HepG2 (cell line): ENCODE data around the gene SLC22A23. TPM values are rescaled to one million over a fixed set of nuclear protein-coding genes. Genes with fewer than 3 reads are reported as not detected.

Experiments used
- ATAC-seq: fragments of 200-7000 bp; cut with Tn5 transposase; 3 replicates; pipeline ENCODE4 v1.9.1; 2020; ENCODE audit warnings: mild to moderate bottlenecking, moderate library complexity
- BruUV-seq: library from RNA; stranded (reverse); fragments of 400-500 nt; replicated peaks from 2 replicates; lab custom pipeline; 2021; lab: Mats Ljungman, UMichigan
- CTCF ChIA-PET: fragments of 300-600 bp; formaldehyde crosslinking; extraction: SDS; loops from one replicate; lab custom pipeline; 2021; ENCODE audit warnings: low total read pairs, inconsistent platforms, low intra/inter-chr PET ratio; lab: Yijun Ruan, JAX
- POLR2A ChIA-PET: fragments of 350-600 bp; sonication (Branson Sonifier 250); formaldehyde crosslinking; loops from one replicate; lab custom pipeline; 2020; ENCODE audit warnings: antibody characterized with exemption, inconsistent platforms; lab: Yijun Ruan, JAX
- DNase-seq: peaks from one replicate; pipeline ENCODE4 v3.0.0-alpha.2; 2015; ENCODE audit warnings: low spot score
- FAIRE-seq: peaks from 3 replicates; lab custom pipeline; 2011; peaks lifted over from hg19 to GRCh38; lab: Jason Lieb, UNC
- H2AFZ ChIP-seq: one replicate; pipeline ENCODE4 v1.6.1; 2011; ENCODE audit warnings: low read length, inconsistent platforms
- H3K27ac ChIP-seq: fragments of 300-600 bp; 3 replicates; pipeline ENCODE4 v1.8.0; 2011; ENCODE audit warnings: mixed run types, mild to moderate bottlenecking, mixed read lengths, low read length, inconsistent platforms; ENCODE audit not compliant: insufficient read depth; ENCODE audit errors: extremely low read length
- H3K27me3 ChIP-seq, 2 experiments: fragments of 200-600 bp in 1 of 2; 2 replicates in 1 of 2; 3 replicates in 1 of 2; pipeline versions ENCODE4 v1.6.0 to v1.8.0; 2011; ENCODE audit warnings: low read length in 2 of 2, mild to moderate bottlenecking in 2 of 2, moderate library complexity in 2 of 2, inconsistent platforms in 1 of 2; ENCODE audit not compliant: insufficient read depth in 2 of 2, control insufficient read depth in 1 of 2
- H3K36me3 ChIP-seq, 2 experiments: fragments of 200-600 bp in 1 of 2; replicated peaks in 1 of 2; 2 replicates in 1 of 2; 3 replicates in 1 of 2; pipeline versions ENCODE4 v1.5.1 to v1.8.0; 2011; ENCODE audit warnings: low read length in 2 of 2, inconsistent platforms in 1 of 2; ENCODE audit not compliant: insufficient read depth in 2 of 2, control insufficient read depth in 1 of 2
- H3K4me1 ChIP-seq: 2 replicates; pipeline ENCODE4 v1.5.1; 2012; ENCODE audit warnings: low read length, inconsistent platforms; ENCODE audit not compliant: insufficient read depth
- H3K4me2 ChIP-seq: 2 replicates; pipeline ENCODE4 v1.6.0; 2011; ENCODE audit warnings: low read depth, low read length, inconsistent platforms
- H3K4me3 ChIP-seq, 3 experiments: fragments of 200-600 bp in 1 of 3; sonication (generic), shearing (Covaris generic) in 1 of 3; replicated peaks in 1 of 3; 2 replicates each; pipeline ENCODE4 v1.5.1; 2011 to 2016; ENCODE audit warnings: low read length in 3 of 3, inconsistent platforms in 2 of 3, low read depth in 2 of 3, mild to moderate bottlenecking in 2 of 3, control low read depth in 1 of 3, mixed read lengths in 1 of 3; ENCODE audit not compliant: insufficient read depth in 1 of 3
- H3K79me2 ChIP-seq: one replicate; pipeline ENCODE4 v1.6.1; 2011; ENCODE audit warnings: low read length, inconsistent platforms; ENCODE audit not compliant: insufficient read depth
- H3K9ac ChIP-seq: 2 replicates; pipeline ENCODE4 v1.6.0; 2011; ENCODE audit warnings: mild to moderate bottlenecking, low read depth, low read length, inconsistent platforms; ENCODE audit not compliant: insufficient read depth
- H3K9me3 ChIP-seq: 2 replicates; pipeline ENCODE4 v1.5.1; 2012; ENCODE audit warnings: mild to moderate bottlenecking, low read length
- H4K20me1 ChIP-seq: 2 replicates; pipeline ENCODE4 v1.6.0; 2011; ENCODE audit warnings: inconsistent platforms, mild to moderate bottlenecking, low read length, moderate library complexity; ENCODE audit not compliant: insufficient read depth
- ARHGAP35 ChIP-seq: sonication (generic); formaldehyde crosslinking; IDR thresholded peaks from 2 replicates; pipeline ENCODE4 v1.9.0; 2022; ENCODE audit warnings: mild to moderate bottlenecking, inconsistent platforms, moderate library complexity, missing genetic modification reagents, borderline replicate concordance
- CHD2 ChIP-seq: IDR thresholded peaks from 2 replicates; pipeline ENCODE4 v1.6.1; 2011; ENCODE audit warnings: low read depth, low read length, improper control_type of control experiment
- ETS1 ChIP-seq: sonication (generic); formaldehyde crosslinking; IDR thresholded peaks from 2 replicates; pipeline ENCODE4 v1.4.0; 2020; ENCODE audit warnings: missing genetic modification reagents
- FOXA1 ChIP-seq, 2 experiments: fragments of 450-650 bp in 1 of 2; sonication (generic) in 1 of 2; formaldehyde crosslinking in 1 of 2; IDR thresholded peaks; 2 replicates each; pipeline versions ENCODE4 v1.4.0 to v1.6.1; 2016 to 2020; ENCODE audit warnings: missing genetic modification reagents in 1 of 2
- FOXA3 ChIP-seq: IDR thresholded peaks from 2 replicates; pipeline ENCODE4 v1.6.1; 2016; ENCODE audit warnings: missing genetic modification reagents, missing compliant biosample characterization
- FOXO4 ChIP-seq: sonication (generic); formaldehyde crosslinking; conservative IDR thresholded peaks from 2 replicates; pipeline ENCODE4 v1.8.1; 2023; ENCODE audit warnings: missing genetic modification reagents
- GLI4 ChIP-seq: sonication (generic); formaldehyde crosslinking; IDR thresholded peaks from 2 replicates; pipeline ENCODE4 v1.5.1; 2020; ENCODE audit warnings: missing genetic modification reagents, mild to moderate bottlenecking, moderate library complexity, borderline replicate concordance
- HCFC1 ChIP-seq: fragments of 150-350 bp; IDR thresholded peaks from 2 replicates; pipeline ENCODE4 v1.6.1; 2014; ENCODE audit warnings: low read depth, low read length
- MXD3 ChIP-seq: IDR thresholded peaks from 2 replicates; pipeline ENCODE4 v1.6.1; 2016; ENCODE audit warnings: mild to moderate bottlenecking, missing biosample characterization, missing genetic modification reagents
- NAIF1 ChIP-seq: sonication (generic); formaldehyde crosslinking; IDR thresholded peaks from 2 replicates; pipeline ENCODE4 v1.5.0; 2020; ENCODE audit warnings: mild to moderate bottlenecking, missing genetic modification reagents, borderline replicate concordance
- RARA ChIP-seq: IDR thresholded peaks from 2 replicates; pipeline ENCODE4 v1.6.1; 2016; ENCODE audit warnings: missing genetic modification reagents, missing compliant biosample characterization
- SETDB1 ChIP-seq: sonication (generic); formaldehyde crosslinking; IDR thresholded peaks from 2 replicates; pipeline ENCODE4 v1.5.1; 2020; ENCODE audit warnings: missing genetic modification reagents, mild to moderate bottlenecking, borderline replicate concordance
- SIN3B ChIP-seq: fragments of 150-350 bp; IDR thresholded peaks from 2 replicates; pipeline ENCODE4 v1.6.1; 2014; ENCODE audit warnings: low read length
- ZMYM4 ChIP-seq: sonication (generic); formaldehyde crosslinking; IDR thresholded peaks from 2 replicates; pipeline ENCODE4 v1.8.1; 2023; ENCODE audit warnings: mild to moderate bottlenecking, missing genetic modification reagents
- ZNF121 ChIP-seq: sonication (generic); formaldehyde crosslinking; IDR thresholded peaks from 2 replicates; pipeline ENCODE4 v1.5.0; 2020; ENCODE audit warnings: mild to moderate bottlenecking, missing genetic modification reagents
- ZNF329 ChIP-seq: sonication (generic); formaldehyde crosslinking; IDR thresholded peaks from 2 replicates; pipeline ENCODE4 v1.9.0; 2021; ENCODE audit warnings: low read depth, mild to moderate bottlenecking, missing genetic modification reagents
- ZNF460 ChIP-seq: sonication (generic); formaldehyde crosslinking; IDR thresholded peaks from 2 replicates; pipeline ENCODE4 v1.5.1; 2020; ENCODE audit warnings: missing genetic modification reagents, mild to moderate bottlenecking, borderline replicate concordance
- ZNF761 ChIP-seq: sonication (generic); formaldehyde crosslinking; conservative IDR thresholded peaks from 2 replicates; pipeline ENCODE4 v1.4.0; 2020; ENCODE audit warnings: mild to moderate bottlenecking, missing genetic modification reagents
- ZNF770 ChIP-seq: sonication (generic); formaldehyde crosslinking; IDR thresholded peaks from 2 replicates; pipeline ENCODE4 v1.5.0; 2020; ENCODE audit warnings: mild to moderate bottlenecking, missing genetic modification reagents
- WGBS: methylation state at CpG from one replicate; pipeline ENCODE4 v1.1.6; 2017; ENCODE audit warnings: low lambda C conversion rate; 5-methylcytosine and 5-hydroxymethylcytosine counted together
- in situ Hi-C: cut with HindIII; loops from 2 replicates; pipeline ENCODE4 v1.10.0; 2017; ENCODE audit warnings: low pct_unique_long_range_greater_than_20kb; ENCODE audit not compliant: extremely low pct_ligation_motif_present
- intact Hi-C: fragments of 100-400 bp; cut with micrococcal nuclease; formaldehyde crosslinking; loops from one replicate; pipeline ENCODE4 v1.10.0; 2022; ENCODE audit not compliant: unreplicated experiment
- polyA plus RNA-seq, 8 experiments: library from polyadenylated mRNA; depleted of rRNA in 3 of 8; stranded (reverse) in 7 of 8; unstranded in 1 of 8; fragments of >200 nt; fragmentation: Illumina TruSeq in 4 of 8; extraction: Trizol in 4 of 8; gene quantifications; 2 replicates each; pipeline versions ENCODE4 v1.2.1 to v1.2.3, GENCODE V29; 2011 to 2016; ENCODE audit warnings: low read depth in 4 of 8, missing spikeins in 1 of 8, mixed read lengths in 1 of 8; ENCODE audit not compliant: insufficient read depth in 1 of 8
- total RNA-seq, 5 experiments: library from RNA; depleted of rRNA; stranded (reverse); fragments of >200 nt; fragmentation: Illumina TruSeq; extraction: Trizol; gene quantifications; 2 replicates each; pipeline ENCODE4 v1.2.3, GENCODE V29; 2016; ENCODE audit warnings: low read depth in 1 of 5

The SLC22A23 gene
- total and polyA plus RNA-seq, 2 of the 13 experiments (the other 11 are each of a cell fraction or from before 2014, with no cell fraction given): 11.8 to 17.5 TPM

GRCh38 chr6:3336859-3337515, 119.9 kb downstream of the SLC22A23 start:
- peak; percentile 24 for ATAC-seq
- Histone ChIP-seq H3K9ac (no peak overlapping the region), H3K4me1 (peaks cover 55% of the 10 kb centered on the region), H4K20me1 (no peaks in the 10 kb centered on the region), H3K4me3 (no peak overlapping the region), H3K9me3 (no peaks in the 10 kb centered on the region), H3K4me2 (no peak overlapping the region), H3K36me3 (peaks cover 2 to 5% of the 10 kb centered on the region in 2 experiments; a peak in 2 of 5 replicates), H2AFZ (no peak overlapping the region), H3K27ac (peak overlapping the region; percentile 21), H3K79me2 (peaks cover 10% of the 10 kb centered on the region), H3K27me3 (no peaks in the 10 kb centered on the region)
- WGBS: 95% methylated on average over 5 of the region's 5 CpGs
- peak; percentile 4 for FAIRE-seq
- BruUV-seq: no TSS peak
- ChIA-PET POLR2A (no interaction called here), CTCF (no interaction called here)
- intact Hi-C loops: no loop called here
- DNase-seq: no peak
- in situ Hi-C loops: no loop called here
- TF ChIP-seq ZNF121 (CRISPR knock-in tag) (peak; percentile 59; the same call in 1 of the 2 replicates), MXD3 (CRISPR knock-in tag) (0 out of 2 replicates have a peak, but pooled peaks have one; percentile 15), ARHGAP35 (CRISPR knock-in tag) (0 out of 2 replicates have a peak, but pooled peaks have one; percentile 32), RARA (0 out of 2 replicates have a peak, but pooled peaks have one; percentile 17), ZNF770 (CRISPR knock-in tag) (peak; percentile 68), GLI4 (CRISPR knock-in tag) (no peak), HCFC1 (no peak), ZNF329 (CRISPR knock-in tag) (no peak), ZMYM4 (CRISPR knock-in tag) (0 out of 2 replicates have a peak, but pooled peaks have one; percentile 27), SETDB1 (CRISPR knock-in tag) (no peak), ZNF460 (CRISPR knock-in tag) (peak; percentile 93), NAIF1 (CRISPR knock-in tag) (peak; percentile 42; the same call in 1 of the 2 replicates), FOXA3 (CRISPR knock-in tag) (0 out of 2 replicates have a peak, but pooled peaks have one; percentile 21), CHD2 (no peak), ETS1 (CRISPR knock-in tag) (no peak), FOXA1 (IDR thresholded peaks at IDR 0.05) (no peak), FOXA1 (CRISPR knock-in tag; IDR thresholded peaks at IDR 0.05) (peak; percentile 47), ZNF761 (CRISPR knock-in tag) (0 out of 2 replicates have a peak, but pooled peaks have one; percentile 40), FOXO4 (CRISPR knock-in tag) (0 out of 2 replicates have a peak, but pooled peaks have one; percentile 72), SIN3B (no peak)
